PC-9 (cell line): Measurements from ENCODE around the gene HS3ST6. TPM values are rescaled to one million over a fixed set of nuclear protein-coding genes. Genes with fewer than 3 reads are reported as not detected.
"Not testable (repeated sequence)": the region's sequence is repeated elsewhere in the genome, so short reads cannot be mapped to it uniquely, and the experiment has no call there.

Source experiments
- BruUV-seq: library from RNA; stranded (reverse); fragments of 400-500 nt; replicated peaks from 2 replicates; lab custom pipeline; 2021; lab: Mats Ljungman, UMichigan
- CTCF ChIA-PET: fragments of 300-600 bp; sonication (Branson Sonifier 250); formaldehyde crosslinking; loops from one replicate; lab custom pipeline; 2022; ENCODE audit warnings: antibody characterized with exemption; lab: Charles Lee
- POLR2A ChIA-PET: fragments of 300-600 bp; sonication (Branson Sonifier 250); formaldehyde crosslinking; loops from one replicate; lab custom pipeline; 2022; ENCODE audit warnings: antibody characterized with exemption; ENCODE audit not compliant: unreplicated experiment; lab: Charles Lee
- DNase-seq, 2 experiments: peaks; one replicate each; pipeline versions ENCODE4 v3.0.0 to v3.0.0-alpha.2; 2015 to 2022; ENCODE audit warnings: mixed read lengths in 1 of 2
- H2AFZ ChIP-seq: fragments of 200-600 bp; sonication (generic); 2 replicates; pipeline ENCODE4 v1.8.1; 2017; ENCODE audit warnings: antibody characterized with exemption
- H3F3A ChIP-seq: fragments of 200-600 bp; sonication (generic); 2 replicates; pipeline ENCODE4 v1.8.1; 2017; ENCODE audit warnings: antibody characterized with exemption, mild to moderate bottlenecking, low read depth; ENCODE audit not compliant: insufficient read depth
- H3K27ac ChIP-seq: fragments of 200-600 bp; sonication (generic); 2 replicates; pipeline ENCODE4 v1.6.1; 2016; ENCODE audit warnings: mixed run types
- H3K27me3 ChIP-seq: fragments of 200-600 bp; sonication (generic); 2 replicates; pipeline ENCODE4 v1.6.1; 2016; ENCODE audit warnings: low read depth, mixed run types; ENCODE audit not compliant: insufficient read depth
- H3K36me3 ChIP-seq: fragments of 200-600 bp; sonication (generic); 2 replicates; pipeline ENCODE4 v1.6.1; 2016; ENCODE audit warnings: low read depth, mixed run types
- H3K4me1 ChIP-seq: fragments of 200-600 bp; sonication (generic); replicated peaks from 2 replicates; pipeline ENCODE4 v1.6.1; 2016; ENCODE audit warnings: mixed run types; ENCODE audit not compliant: insufficient read depth
- H3K4me2 ChIP-seq: fragments of 200-600 bp; sonication (generic); 2 replicates; pipeline ENCODE4 v1.6.1; 2017; ENCODE audit warnings: mixed run types
- H3K4me3 ChIP-seq: fragments of 200-600 bp; sonication (generic); 2 replicates; pipeline ENCODE4 v1.6.1; 2016; ENCODE audit warnings: mixed run types
- H3K79me2 ChIP-seq: fragments of 200-600 bp; sonication (generic); 2 replicates; pipeline ENCODE4 v1.6.1; 2017; ENCODE audit warnings: low read depth, mixed run types
- H3K9me2 ChIP-seq: fragments of 200-600 bp; sonication (generic); 2 replicates; pipeline ENCODE4 v1.8.1; 2017; ENCODE audit warnings: mild to moderate bottlenecking; ENCODE audit not compliant: insufficient read depth
- H3K9me3 ChIP-seq: fragments of 200-600 bp; sonication (generic); 2 replicates; pipeline ENCODE4 v1.8.1; 2016; ENCODE audit warnings: low read depth; ENCODE audit not compliant: insufficient read depth
- H4K20me1 ChIP-seq: fragments of 200-600 bp; sonication (generic); 2 replicates; pipeline ENCODE4 v1.8.1; 2017; ENCODE audit not compliant: insufficient read depth
- CTCF ChIP-seq: fragments of 200-600 bp; sonication (generic); conservative IDR thresholded peaks from 2 replicates; pipeline ENCODE4 v1.6.1; 2017; ENCODE audit warnings: mixed run types, antibody characterized with exemption, mild to moderate bottlenecking, moderate library complexity
- EZH2 ChIP-seq: fragments of 200-600 bp; sonication (generic); IDR thresholded peaks from 2 replicates; pipeline ENCODE4 v1.8.0; 2017; ENCODE audit warnings: antibody characterized with exemption, low read depth
- intact Hi-C: fragments of 100-400 bp; cut with micrococcal nuclease; formaldehyde crosslinking; loops from one replicate; pipeline ENCODE4 v1.10.0; 2022; ENCODE audit not compliant: unreplicated experiment
- total RNA-seq: library from RNA; stranded (reverse); gene quantifications from 2 replicates; pipeline ENCODE4 v1.2.3, GENCODE V29; 2021

HS3ST6 gene
- total RNA-seq, 1 experiment from 2014 or later: not detected

GRCh38 chr16:1920727-1921171 is 2.5 kb upstream of the HS3ST6 start:
- Histone ChIP-seq H3F3A (peaks cover 20% of the 10 kb centered on the region; the same call in 1 of the 2 replicates), H3K4me1 (peaks cover 16% of the 10 kb centered on the region), H2AFZ (no peak overlapping the region), H3K9me3 (no peaks in the 10 kb centered on the region), H3K27ac (no peak overlapping the region), H3K79me2 (no peaks in the 10 kb centered on the region), H3K4me2 (peak overlapping the region; percentile 21; the same call in 1 of the 2 replicates), H3K4me3 (no peak overlapping the region), H4K20me1 (no peaks in the 10 kb centered on the region), H3K27me3 (peaks cover 35% of the 10 kb centered on the region; the same call in 1 of the 2 replicates), H3K36me3 (no peaks in the 10 kb centered on the region), H3K9me2 (no peaks in the 10 kb centered on the region)
- ChIA-PET POLR2A (no interaction called here), CTCF (no interaction called here)
- intact Hi-C loops: no loop called here
- TF ChIP-seq EZH2 (no peak), CTCF (no peak)
- BruUV-seq: no TSS peak
- DNase-seq: peak in 1 of 2 experiments; percentile 48

DNA sequence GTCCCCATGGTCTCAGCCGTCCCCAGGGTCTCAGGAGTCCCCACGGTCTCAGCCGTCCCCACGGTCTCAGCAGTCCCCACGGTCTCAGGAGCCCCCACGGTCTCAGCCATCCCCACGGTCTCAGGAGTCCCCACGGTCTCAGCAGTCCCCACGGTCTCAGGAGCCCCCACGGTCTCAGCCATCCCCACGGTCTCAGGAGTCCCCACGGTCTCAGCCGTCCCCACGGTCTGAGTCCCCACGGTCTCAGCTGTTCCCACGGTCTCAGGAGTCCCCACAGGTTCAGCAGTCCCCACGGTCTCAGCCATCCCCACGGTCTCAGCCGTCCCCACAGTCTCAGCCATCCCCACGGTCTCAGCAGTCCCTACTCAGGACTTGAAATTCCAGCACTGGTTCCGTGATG is 1.9 kb upstream of the HS3ST6 start:
- H4K20me1 ChIP-seq, CTCF ChIA-PET, H3K79me2 ChIP-seq, H2AFZ ChIP-seq, intact Hi-C loops, H3K4me3 ChIP-seq, H3K4me2 ChIP-seq, H3K36me3 ChIP-seq, H3K9me2 ChIP-seq, H3K27ac ChIP-seq, BruUV-seq, POLR2A ChIA-PET, DNase-seq, H3K9me3 ChIP-seq: not testable (repeated sequence)
- H3F3A ChIP-seq: peaks cover 20% of the 10 kb centered on the region; the same call in 1 of the 2 replicates
- peaks cover 35% of the 10 kb centered on the region; the same call in 1 of the 2 replicates for H3K27me3 ChIP-seq
- H3K4me1 ChIP-seq: peaks cover 16% of the 10 kb centered on the region

DNA sequence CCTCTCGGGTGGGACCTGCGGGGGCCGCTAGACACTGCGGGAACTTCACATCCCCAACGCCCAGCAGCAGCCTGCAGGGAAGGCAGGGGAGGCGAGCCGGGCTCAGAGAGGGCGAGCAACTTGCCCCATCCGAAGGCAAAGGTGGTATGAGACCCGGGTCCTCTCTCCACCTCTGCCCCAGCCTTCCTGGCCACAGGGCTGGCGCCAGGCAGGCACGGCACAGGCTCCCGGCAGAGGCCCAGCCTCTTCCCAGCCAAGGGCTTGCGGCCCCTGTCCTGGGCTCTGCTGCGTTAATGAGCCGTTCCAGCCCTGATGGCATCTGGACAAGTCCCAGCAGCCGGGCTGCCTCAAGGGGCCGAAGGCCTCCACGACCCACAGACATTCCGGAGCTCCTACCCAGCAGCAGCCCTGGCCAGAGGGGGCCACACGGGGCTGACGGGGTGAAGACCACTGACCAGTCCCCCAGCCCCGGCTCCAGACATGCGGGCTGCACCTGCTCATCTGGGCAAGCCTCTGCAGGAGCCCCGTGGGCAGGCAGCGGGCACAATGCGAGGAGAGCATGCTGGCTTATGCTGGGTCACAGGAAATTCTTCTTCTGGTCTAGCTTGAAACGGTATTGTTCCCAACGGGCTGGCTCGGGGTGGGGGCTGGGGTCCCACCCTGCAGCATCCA is 1.2 kb upstream of the HS3ST6 start:
- Histone ChIP-seq H3K9me2 (no peaks in the 10 kb centered on the region), H3K27me3 (peaks cover 35% of the 10 kb centered on the region; the same call in 1 of the 2 replicates), H3K4me3 (no peak overlapping the region), H3K9me3 (no peaks in the 10 kb centered on the region), H3F3A (peaks cover 20% of the 10 kb centered on the region; the same call in 1 of the 2 replicates), H3K36me3 (no peaks in the 10 kb centered on the region), H2AFZ (no peak overlapping the region), H3K4me2 (no peak overlapping the region), H3K79me2 (no peaks in the 10 kb centered on the region), H3K4me1 (peaks cover 16% of the 10 kb centered on the region), H4K20me1 (no peaks in the 10 kb centered on the region), H3K27ac (no peak overlapping the region)
- DNase-seq: no peak
- intact Hi-C loops: no loop called here
- CTCF ChIA-PET: no interaction called here
- POLR2A ChIA-PET: no interaction called here
- no TSS peak for BruUV-seq
- TF ChIP-seq EZH2: no peak
- TF ChIP-seq CTCF: no peak
